Measurements from ENCODE around the gene IGSF11.

Gene IGSF11

DNA sequence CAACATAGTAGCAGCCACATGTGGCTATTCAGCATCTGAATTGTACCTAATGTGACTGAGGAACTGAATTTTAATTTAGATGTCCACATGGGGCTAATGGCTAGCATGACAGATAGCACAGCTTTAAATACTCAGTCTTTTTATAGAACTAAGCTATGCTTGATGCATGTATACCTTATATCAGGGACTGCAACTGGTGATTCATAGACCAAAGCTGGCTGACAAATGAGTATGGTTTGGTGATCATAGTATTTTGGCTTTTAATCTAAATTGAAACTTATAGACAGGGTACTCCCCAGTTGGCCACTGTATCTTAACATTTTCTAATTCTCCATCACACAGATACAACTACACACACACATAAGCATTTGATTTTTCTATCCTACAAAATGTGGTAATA is 83.6 kb downstream of the IGSF11 start:
- no peak for DNase-seq (ENCODE audit: low read depth)
- no peak overlapping the region for H3K4me3 ChIP-seq (ENCODE audit: low read depth, low read length)
- TF ChIP-seq, protein P1, sequence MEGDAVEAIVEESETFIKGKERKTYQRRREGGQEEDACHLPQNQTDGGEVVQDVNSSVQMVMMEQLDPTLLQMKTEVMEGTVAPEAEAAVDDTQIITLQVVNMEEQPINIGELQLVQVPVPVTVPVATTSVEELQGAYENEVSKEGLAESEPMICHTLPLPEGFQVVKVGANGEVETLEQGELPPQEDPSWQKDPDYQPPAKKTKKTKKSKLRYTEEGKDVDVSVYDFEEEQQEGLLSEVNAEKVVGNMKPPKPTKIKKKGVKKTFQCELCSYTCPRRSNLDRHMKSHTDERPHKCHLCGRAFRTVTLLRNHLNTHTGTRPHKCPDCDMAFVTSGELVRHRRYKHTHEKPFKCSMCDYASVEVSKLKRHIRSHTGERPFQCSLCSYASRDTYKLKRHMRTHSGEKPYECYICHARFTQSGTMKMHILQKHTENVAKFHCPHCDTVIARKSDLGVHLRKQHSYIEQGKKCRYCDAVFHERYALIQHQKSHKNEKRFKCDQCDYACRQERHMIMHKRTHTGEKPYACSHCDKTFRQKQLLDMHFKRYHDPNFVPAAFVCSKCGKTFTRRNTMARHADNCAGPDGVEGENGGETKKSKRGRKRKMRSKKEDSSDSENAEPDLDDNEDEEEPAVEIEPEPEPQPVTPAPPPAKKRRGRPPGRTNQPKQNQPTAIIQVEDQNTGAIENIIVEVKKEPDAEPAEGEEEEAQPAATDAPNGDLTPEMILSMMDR (conservative IDR thresholded peaks at IDR 0.05; ENCODE audit: low read depth, low read length), result no peak

DNA sequence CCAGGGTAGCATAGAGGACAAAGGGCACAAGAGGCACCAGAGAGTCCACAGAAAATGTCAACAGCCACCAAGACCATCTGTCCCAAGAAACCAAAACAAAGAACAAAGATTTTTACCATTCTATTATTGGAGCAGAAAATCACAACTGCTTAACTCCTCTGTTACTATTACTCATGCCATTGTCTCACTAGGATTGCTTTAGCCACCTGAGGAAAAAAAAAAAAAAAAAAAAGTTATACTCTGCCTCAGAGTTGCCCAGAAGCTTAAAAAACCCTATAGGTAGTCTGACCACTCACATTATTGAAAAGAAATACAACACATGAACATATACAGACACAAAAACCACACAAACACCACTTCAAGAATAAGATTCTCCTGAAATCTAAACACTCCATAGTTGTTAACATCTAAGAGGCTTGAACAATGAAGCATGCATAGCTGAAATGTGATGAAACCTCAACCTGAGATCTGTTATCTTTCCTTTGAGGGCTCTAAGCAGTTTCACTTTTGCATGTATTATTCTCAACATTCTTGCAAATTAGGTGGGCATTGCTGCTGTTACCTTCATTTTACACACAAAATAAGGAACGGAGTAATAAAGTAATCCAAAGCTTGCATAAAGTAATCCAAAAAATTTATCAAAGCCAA is 85.4 kb downstream of the IGSF11 start:
- TF ChIP-seq, protein P1 (conservative IDR thresholded peaks at IDR 0.05; ENCODE audit: low read depth, low read length), result no peak
- no peak overlapping the region for H3K4me3 ChIP-seq (ENCODE audit: low read depth, low read length)
- no peak for DNase-seq (ENCODE audit: low read depth)

DNA sequence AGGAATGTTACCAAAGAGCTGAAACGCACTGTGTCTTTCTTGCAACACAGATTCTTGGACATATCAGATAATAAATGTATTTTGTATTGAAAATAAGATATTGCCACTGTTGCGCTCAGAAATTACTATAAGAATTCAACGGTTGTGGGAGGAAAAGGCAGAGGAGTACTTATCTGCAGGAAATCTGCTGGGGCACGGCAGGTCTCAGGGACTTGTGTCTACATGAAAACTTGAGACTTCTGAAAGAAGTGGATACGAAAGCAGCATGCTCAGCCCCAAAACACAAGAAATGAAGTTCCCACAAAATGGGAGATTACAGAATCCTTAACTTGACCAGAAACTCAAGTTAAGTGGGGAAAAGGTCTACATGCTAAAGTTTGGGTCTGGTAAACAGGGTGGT is 86.5 kb downstream of the IGSF11 start:
- TF ChIP-seq, protein P1 (conservative IDR thresholded peaks at IDR 0.05; ENCODE audit: low read depth, low read length), result no peak
- no peak for DNase-seq (ENCODE audit: low read depth)
- H3K4me3 ChIP-seq (ENCODE audit: low read depth, low read length), result no peak overlapping the region

DNA sequence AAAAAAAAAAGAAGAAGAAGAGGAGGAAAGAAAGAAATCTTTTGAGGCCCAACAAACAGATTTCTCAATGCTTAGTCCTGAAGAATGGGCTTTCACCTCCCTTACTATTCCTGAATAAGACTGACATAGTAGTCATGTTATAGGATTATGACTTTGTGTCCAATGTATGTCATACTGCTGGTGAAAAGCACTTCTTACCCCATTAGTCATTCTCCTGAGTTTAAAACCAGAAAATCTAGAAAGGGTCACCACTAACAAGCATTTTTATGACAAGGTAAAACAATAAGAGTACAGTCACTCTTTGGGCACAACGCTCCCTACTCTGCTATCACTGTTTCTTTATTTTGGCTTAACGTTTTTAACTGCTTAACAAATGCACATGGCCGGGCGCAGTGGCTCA is 88.2 kb downstream of the IGSF11 start:
- TF ChIP-seq, protein P1 (conservative IDR thresholded peaks at IDR 0.05; ENCODE audit: low read depth, low read length), result no peak
- no peak for DNase-seq (ENCODE audit: low read depth)
- no peak overlapping the region for H3K4me3 ChIP-seq (ENCODE audit: low read depth, low read length)

DNA sequence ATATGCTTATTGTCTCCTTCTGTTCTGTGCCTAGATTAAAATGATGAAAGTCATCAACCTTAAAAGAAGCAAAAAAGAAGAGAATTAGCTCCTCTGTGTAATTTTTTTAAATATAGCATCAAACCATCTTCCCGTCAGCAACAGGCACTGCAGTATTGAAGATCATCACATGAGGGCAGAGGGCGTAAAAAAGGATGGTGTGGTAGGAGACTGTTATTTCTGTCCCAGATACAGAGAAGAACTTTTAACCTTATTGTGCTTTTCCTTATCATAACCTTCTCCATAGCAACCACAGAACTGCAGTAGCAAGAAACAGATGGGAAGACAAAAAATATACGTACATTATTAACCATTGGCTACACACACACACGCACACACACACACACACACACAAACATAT is 88.8 kb downstream of the IGSF11 start:
- TF ChIP-seq, protein P1 (conservative IDR thresholded peaks at IDR 0.05; ENCODE audit: low read depth, low read length), result no peak
- DNase-seq (ENCODE audit: low read depth), result no peak
- no peak overlapping the region for H3K4me3 ChIP-seq (ENCODE audit: low read depth, low read length)

DNA sequence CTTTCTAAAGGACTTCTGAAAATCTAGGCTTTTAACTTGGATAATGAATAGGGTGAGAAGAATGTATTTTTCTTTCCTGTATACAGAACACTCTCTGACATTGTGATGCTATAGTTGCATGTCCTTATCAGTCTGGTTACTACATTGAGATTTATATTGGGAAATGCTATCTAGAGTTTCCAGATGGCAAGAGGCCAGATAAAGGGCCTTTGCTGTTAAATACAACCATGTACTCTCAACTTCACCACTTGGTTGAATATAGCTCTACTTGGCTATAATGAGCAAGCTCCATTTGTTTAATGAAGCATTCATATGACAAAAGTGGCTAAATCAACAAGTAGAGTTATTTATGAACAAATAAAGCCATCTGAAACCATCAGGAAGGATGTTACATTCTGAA is 91.0 kb downstream of the IGSF11 start:
- no peak for DNase-seq (ENCODE audit: low read depth)
- no peak overlapping the region for H3K4me3 ChIP-seq (ENCODE audit: low read depth, low read length)
- TF ChIP-seq, protein P1 (conservative IDR thresholded peaks at IDR 0.05; ENCODE audit: low read depth, low read length), result no peak

DNA sequence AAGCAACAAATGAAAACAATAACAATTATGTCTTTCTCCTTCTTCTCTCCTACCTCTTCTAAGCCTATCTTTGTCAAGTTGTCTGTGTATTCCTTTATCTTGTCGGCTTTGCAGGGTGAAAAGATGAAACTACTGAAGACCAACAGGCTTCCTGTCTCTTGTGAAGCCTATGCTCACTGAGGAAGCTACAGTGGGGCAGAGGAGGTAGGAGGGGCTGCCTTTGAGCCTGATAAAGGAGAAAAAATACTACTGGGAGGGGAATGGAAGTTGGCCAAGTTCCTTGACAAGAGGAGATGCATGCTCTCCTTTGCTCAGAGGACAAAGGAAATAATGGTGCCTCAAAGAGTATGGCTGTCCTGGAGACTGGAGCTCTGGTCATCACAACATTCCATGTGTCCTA is 92.0 kb downstream of the IGSF11 start:
- no peak overlapping the region for H3K4me3 ChIP-seq (ENCODE audit: low read depth, low read length)
- TF ChIP-seq, protein P1 (conservative IDR thresholded peaks at IDR 0.05; ENCODE audit: low read depth, low read length), result no peak
- no peak for DNase-seq (ENCODE audit: low read depth)
